ENCODE measurements around the gene TET2. TPM values are rescaled to one million over a fixed set of nuclear protein-coding genes. Genes with fewer than 3 reads are reported as not detected.

Gene TET2
- total RNA-seq, 1 experiment from 2014 or later: 3.4 TPM

DNA sequence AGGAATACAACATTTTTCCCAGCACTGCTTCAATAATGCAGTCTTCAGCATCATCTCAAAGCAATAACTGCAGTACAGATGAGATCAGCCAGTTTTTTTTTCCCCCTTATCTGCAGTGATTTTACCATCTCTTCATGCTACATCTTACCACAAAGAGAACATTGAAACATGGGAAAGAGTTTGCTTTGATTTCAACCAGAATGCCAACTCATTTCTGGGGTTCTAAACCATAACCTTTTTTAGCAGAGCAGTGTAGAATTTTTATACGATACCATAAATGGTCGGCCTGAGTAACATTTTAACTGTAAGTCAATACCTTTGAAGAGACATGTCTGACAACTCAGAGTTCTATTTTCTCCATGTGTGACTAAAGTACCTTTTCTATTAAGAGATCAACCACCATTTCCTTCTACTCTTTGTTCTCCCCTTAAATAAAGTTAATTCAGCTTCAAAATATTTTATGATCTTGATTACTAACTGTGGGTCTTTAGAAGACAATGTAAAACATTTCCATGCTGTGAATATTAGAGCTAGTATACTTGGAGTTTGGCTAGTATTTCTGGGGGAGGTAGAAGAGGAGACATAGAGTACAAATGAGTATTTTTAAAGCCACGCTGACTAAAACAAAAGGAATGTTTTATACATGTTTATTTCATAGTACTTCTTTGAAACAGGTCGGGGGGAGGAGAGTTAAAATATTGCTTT lies 69.1 kb downstream of the TET2 start:
- Mint-ChIP-seq H3K4me1 (peaks cover 9% of the 10 kb centered on the region), H3K27ac (no peak overlapping the region), H3K4me3 (no peak overlapping the region), H3K36me3 (no peaks in the 10 kb centered on the region), H3K27me3 (ENCODE audit: low read depth) (no peaks in the 10 kb centered on the region), H3K9me3 (no peaks in the 10 kb centered on the region)
- no peak for DNase-seq (ENCODE audit: low spot score)
- ATAC-seq: no peak
- TF ChIP-seq, protein P1, sequence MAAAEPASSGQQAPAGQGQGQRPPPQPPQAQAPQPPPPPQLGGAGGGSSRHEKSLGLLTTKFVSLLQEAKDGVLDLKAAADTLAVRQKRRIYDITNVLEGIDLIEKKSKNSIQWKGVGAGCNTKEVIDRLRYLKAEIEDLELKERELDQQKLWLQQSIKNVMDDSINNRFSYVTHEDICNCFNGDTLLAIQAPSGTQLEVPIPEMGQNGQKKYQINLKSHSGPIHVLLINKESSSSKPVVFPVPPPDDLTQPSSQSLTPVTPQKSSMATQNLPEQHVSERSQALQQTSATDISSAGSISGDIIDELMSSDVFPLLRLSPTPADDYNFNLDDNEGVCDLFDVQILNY (CRISPR knock-in tag; IDR thresholded peaks at IDR 0.05): no peak
- TF ChIP-seq PRRX2 (CRISPR knock-in tag; IDR thresholded peaks at IDR 0.05) (no peak), JAZF1 (CRISPR knock-in tag; IDR thresholded peaks at IDR 0.05) (no peak), ATF1 (CRISPR knock-in tag; IDR thresholded peaks at IDR 0.05) (no peak)
- TF ChIP-seq, protein P2, sequence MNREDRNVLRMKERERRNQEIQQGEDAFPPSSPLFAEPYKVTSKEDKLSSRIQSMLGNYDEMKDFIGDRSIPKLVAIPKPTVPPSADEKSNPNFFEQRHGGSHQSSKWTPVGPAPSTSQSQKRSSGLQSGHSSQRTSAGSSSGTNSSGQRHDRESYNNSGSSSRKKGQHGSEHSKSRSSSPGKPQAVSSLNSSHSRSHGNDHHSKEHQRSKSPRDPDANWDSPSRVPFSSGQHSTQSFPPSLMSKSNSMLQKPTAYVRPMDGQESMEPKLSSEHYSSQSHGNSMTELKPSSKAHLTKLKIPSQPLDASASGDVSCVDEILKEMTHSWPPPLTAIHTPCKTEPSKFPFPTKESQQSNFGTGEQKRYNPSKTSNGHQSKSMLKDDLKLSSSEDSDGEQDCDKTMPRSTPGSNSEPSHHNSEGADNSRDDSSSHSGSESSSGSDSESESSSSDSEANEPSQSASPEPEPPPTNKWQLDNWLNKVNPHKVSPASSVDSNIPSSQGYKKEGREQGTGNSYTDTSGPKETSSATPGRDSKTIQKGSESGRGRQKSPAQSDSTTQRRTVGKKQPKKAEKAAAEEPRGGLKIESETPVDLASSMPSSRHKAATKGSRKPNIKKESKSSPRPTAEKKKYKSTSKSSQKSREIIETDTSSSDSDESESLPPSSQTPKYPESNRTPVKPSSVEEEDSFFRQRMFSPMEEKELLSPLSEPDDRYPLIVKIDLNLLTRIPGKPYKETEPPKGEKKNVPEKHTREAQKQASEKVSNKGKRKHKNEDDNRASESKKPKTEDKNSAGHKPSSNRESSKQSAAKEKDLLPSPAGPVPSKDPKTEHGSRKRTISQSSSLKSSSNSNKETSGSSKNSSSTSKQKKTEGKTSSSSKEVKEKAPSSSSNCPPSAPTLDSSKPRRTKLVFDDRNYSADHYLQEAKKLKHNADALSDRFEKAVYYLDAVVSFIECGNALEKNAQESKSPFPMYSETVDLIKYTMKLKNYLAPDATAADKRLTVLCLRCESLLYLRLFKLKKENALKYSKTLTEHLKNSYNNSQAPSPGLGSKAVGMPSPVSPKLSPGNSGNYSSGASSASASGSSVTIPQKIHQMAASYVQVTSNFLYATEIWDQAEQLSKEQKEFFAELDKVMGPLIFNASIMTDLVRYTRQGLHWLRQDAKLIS (CRISPR knock-in tag; IDR thresholded peaks at IDR 0.05; ENCODE audit: borderline replicate concordance): no peak
- CTCF ChIA-PET: no interaction called here
- POLR2A ChIA-PET: no interaction called here

DNA sequence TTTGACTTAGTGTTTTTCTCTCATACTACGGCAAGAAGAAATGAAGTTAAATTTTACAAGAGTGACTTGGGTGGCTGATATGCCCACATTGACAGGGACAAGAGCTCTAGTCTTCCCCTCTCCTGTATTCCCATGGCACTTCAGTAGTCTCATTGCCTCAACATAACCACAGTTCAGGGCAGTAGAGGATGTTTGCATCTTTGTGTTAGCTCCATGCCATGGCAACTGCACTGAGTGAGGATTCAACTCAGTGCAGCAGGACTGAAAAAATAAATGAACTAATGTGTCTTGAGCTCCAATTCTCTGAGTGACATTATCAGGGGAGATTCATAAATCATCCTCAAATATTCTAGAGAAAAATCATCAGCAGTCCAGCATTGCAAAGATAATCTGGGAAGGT lies 78.8 kb downstream of the TET2 start:
- Mint-ChIP-seq H3K27me3 (ENCODE audit: low read depth) (no peaks in the 10 kb centered on the region), H3K36me3 (0 out of 2 replicates have a peak, but pooled peaks cover 2% of the 10 kb centered on the region), H3K9me3 (0 out of 2 replicates have a peak, but pooled peaks cover 3% of the 10 kb centered on the region), H3K27ac (no peak overlapping the region), H3K4me1 (peaks cover 4% of the 10 kb centered on the region; the same call in 1 of the 2 replicates), H3K4me3 (no peak overlapping the region)
- ChIA-PET CTCF (no interaction called here), POLR2A (no interaction called here)
- DNase-seq (ENCODE audit: low spot score) (no peak), ATAC-seq (no peak)
- TF ChIP-seq FOXJ3 (CRISPR knock-in tag; IDR thresholded peaks at IDR 0.05; ENCODE audit: borderline replicate concordance): no peak
- TF ChIP-seq FOXK1 (CRISPR knock-in tag; IDR thresholded peaks at IDR 0.05): no peak
- no peak for TF ChIP-seq ZNF423 (CRISPR knock-in tag; IDR thresholded peaks at IDR 0.05)
- no peak for TF ChIP-seq ETV6 (CRISPR knock-in tag; IDR thresholded peaks at IDR 0.05)
- TF ChIP-seq NR1H2 (CRISPR knock-in tag; IDR thresholded peaks at IDR 0.05): no peak
- TF ChIP-seq OVOL2 (CRISPR knock-in tag; IDR thresholded peaks at IDR 0.05; ENCODE audit: borderline replicate concordance): no peak
- TF ChIP-seq, protein P3, sequence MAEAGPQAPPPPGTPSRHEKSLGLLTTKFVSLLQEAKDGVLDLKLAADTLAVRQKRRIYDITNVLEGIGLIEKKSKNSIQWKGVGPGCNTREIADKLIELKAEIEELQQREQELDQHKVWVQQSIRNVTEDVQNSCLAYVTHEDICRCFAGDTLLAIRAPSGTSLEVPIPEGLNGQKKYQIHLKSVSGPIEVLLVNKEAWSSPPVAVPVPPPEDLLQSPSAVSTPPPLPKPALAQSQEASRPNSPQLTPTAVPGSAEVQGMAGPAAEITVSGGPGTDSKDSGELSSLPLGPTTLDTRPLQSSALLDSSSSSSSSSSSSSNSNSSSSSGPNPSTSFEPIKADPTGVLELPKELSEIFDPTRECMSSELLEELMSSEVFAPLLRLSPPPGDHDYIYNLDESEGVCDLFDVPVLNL (CRISPR knock-in tag; IDR thresholded peaks at IDR 0.05; ENCODE audit: borderline replicate concordance, low read depth): no peak
- TF ChIP-seq, protein P4, sequence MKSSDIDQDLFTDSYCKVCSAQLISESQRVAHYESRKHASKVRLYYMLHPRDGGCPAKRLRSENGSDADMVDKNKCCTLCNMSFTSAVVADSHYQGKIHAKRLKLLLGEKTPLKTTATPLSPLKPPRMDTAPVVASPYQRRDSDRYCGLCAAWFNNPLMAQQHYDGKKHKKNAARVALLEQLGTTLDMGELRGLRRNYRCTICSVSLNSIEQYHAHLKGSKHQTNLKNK (CRISPR knock-in tag; IDR thresholded peaks at IDR 0.05): no peak
- TF ChIP-seq ELF4 (CRISPR knock-in tag; IDR thresholded peaks at IDR 0.05; ENCODE audit: low read depth): no peak
- TF ChIP-seq ZBTB21 (CRISPR knock-in tag; IDR thresholded peaks at IDR 0.05; ENCODE audit: borderline replicate concordance): no peak
- no peak for TF ChIP-seq ESRRA (CRISPR knock-in tag; IDR thresholded peaks at IDR 0.05; ENCODE audit: borderline replicate concordance)

DNA sequence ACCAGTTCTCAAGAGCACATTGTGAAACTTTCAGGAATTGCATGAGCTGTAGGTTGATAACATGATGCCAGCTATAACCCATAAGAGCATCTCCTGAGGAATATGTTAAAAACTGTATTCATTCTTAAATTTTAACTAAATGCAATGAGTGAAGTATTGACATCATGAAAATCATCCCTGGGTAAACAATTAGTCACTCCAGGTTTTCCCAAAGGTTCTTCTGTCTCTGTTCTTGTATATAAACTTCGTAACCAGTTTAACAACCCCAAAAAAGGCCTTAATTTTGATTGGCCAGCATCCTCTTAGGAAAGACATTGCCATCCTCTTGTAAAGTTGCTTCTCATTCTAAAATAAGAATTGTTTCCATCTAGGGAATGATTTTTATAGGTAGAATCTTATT lies 80.4 kb downstream of the TET2 start:
- POLR2A ChIA-PET: no interaction called here
- H3K4me3 Mint-ChIP-seq: no peak overlapping the region
- CTCF ChIA-PET: no interaction called here
- 0 out of 2 replicates have a peak, but pooled peaks cover 2% of the 10 kb centered on the region for H3K36me3 Mint-ChIP-seq
- TF ChIP-seq RELA (CRISPR knock-in tag; IDR thresholded peaks at IDR 0.05; ENCODE audit: borderline replicate concordance): no peak
- TF ChIP-seq, protein P5, sequence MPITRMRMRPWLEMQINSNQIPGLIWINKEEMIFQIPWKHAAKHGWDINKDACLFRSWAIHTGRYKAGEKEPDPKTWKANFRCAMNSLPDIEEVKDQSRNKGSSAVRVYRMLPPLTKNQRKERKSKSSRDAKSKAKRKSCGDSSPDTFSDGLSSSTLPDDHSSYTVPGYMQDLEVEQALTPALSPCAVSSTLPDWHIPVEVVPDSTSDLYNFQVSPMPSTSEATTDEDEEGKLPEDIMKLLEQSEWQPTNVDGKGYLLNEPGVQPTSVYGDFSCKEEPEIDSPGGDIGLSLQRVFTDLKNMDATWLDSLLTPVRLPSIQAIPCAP (CRISPR knock-in tag; IDR thresholded peaks at IDR 0.05): no peak
- TF ChIP-seq, protein P1 (CRISPR knock-in tag; IDR thresholded peaks at IDR 0.05): no peak
- TF ChIP-seq EMX1 (CRISPR knock-in tag; IDR thresholded peaks at IDR 0.05): no peak
- TF ChIP-seq, protein P6, sequence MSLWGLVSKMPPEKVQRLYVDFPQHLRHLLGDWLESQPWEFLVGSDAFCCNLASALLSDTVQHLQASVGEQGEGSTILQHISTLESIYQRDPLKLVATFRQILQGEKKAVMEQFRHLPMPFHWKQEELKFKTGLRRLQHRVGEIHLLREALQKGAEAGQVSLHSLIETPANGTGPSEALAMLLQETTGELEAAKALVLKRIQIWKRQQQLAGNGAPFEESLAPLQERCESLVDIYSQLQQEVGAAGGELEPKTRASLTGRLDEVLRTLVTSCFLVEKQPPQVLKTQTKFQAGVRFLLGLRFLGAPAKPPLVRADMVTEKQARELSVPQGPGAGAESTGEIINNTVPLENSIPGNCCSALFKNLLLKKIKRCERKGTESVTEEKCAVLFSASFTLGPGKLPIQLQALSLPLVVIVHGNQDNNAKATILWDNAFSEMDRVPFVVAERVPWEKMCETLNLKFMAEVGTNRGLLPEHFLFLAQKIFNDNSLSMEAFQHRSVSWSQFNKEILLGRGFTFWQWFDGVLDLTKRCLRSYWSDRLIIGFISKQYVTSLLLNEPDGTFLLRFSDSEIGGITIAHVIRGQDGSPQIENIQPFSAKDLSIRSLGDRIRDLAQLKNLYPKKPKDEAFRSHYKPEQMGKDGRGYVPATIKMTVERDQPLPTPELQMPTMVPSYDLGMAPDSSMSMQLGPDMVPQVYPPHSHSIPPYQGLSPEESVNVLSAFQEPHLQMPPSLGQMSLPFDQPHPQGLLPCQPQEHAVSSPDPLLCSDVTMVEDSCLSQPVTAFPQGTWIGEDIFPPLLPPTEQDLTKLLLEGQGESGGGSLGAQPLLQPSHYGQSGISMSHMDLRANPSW (CRISPR knock-in tag; conservative IDR thresholded peaks at IDR 0.05; ENCODE audit: low read depth): no peak
- ATAC-seq: no peak
- no peak overlapping the region for H3K27ac Mint-ChIP-seq
- H3K9me3 Mint-ChIP-seq: 0 out of 2 replicates have a peak, but pooled peaks cover 3% of the 10 kb centered on the region
- DNase-seq (ENCODE audit: low spot score): no peak
- no peaks in the 10 kb centered on the region for H3K27me3 Mint-ChIP-seq (ENCODE audit: low read depth)
- peaks cover 4% of the 10 kb centered on the region; the same call in 1 of the 2 replicates for H3K4me1 Mint-ChIP-seq

Measured in WTC11 (cell line).